Fibroblast of skin of right quadriceps (primary cell): Measurements from ENCODE around the gene UTP25.

ENCODE experiments used
- DNase-seq: peaks from one replicate; pipeline ENCODE4 v3.0.0-alpha.2; 2013

The UTP25 gene

DNA sequence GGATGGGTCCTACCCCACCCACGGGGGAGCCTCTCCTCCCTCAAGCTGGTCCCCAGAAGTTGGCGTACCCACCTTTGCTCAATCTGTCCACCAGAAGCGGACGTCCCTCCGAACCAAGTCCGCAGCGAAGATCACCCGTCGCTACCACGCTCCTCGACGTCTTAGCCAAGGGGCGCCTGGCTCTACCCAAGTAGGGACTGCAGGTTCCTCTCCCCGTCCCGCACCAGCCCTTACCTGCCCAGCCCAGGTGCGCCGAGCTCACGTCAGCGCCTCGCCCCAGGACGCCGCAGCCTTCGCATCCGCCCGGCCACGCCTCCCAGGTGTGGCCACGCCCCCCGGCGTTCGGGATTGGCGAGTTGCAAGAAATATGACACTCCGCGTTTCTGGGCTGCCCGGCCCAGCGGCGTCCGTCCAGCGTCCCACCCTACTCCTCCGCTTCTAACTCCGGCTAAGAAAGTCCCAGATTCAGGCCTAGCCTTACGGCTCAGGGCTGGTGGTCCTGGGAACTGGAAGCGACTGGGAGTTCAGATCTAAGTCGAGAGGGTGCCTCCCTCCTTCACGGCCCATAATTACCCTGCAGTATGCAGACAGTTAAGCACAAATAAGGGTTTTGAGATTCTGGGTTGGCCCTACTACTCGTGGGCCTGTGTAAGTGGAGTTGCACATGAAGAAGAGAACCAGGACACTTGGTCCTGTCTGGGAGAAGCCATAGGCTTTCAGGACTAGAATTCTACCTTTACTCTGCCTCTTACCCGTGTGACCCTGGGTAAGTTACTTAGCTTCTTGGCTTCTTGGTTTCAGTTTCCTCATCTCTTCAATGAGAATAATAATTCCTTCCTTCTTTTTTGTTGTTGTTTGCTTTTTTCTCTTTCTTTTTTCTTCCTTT lies 21.7 kb upstream of the UTP25 start, which contains the start of gene IRF6:
IRF6 (minus strand) TSS at position 268 of the 886 bp plus-strand sequence. CDS start 4,729 bp downstream, outside the sequence.
- peak; percentile 65 for DNase-seq

DNA sequence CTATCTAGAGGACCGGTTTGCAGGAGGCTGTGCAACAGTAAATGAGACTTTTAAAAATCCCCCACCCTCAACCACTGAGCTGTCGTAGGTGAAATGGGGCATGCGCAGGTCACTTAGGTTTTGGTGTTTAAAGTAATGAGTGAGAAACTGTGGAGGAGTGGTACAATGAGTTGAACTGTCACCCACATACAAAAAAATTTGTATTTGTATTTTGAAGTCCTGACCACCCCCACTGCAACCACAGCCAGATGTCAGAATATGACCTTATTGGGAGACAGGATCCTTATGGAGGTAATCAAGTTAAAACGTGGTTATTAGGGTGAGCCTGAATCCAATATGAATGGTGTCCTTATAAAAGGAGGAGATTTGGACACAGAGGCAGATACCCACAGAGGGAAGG lies 20.3 kb upstream of the UTP25 start:
- no peak for DNase-seq

DNA sequence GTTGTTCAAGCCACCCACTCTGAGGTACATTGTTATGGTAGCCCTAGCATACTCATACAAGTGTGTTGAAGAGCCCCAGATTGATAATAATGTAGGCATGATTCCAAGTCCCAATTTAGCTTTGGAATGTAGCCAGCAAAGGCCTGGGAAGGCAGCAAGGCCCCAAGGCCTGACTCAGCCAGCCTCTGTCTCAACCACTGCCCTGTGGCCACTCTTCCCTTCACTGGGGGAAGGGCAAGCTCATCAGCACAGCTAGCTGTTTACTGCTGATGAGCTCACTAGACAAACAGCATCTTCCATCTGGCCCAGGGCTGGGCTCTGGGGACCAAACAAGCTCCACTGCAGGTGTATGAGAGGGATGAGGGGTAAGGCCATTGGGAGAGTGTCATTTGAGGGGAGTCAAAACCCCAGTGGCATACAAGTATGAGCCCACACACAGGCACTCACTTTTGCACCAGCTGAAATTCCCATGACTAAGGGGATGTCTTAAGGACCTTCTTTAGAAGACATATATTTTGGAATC lies 19.7 kb upstream of the UTP25 start:
- peak; percentile 92 for DNase-seq

DNA sequence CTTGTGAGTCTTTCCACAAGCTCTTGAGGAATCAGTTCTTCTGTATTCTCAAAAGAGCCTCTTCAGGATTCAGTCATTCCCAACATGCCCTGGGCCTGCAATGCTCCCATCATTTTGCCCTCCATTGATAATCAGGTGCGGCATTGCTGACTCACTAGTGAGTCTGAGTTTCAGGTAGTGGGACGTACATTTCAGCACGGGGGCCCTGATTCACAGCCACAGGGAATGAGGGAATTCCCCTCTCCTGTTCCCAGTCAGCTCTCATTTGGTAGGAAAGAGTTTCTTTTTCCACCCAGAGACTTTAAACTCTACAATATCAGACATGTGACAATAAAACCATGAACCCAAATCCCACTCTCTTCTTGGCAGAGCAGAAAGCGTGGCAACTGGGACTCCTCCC lies 18.2 kb upstream of the UTP25 start:
- DNase-seq = no peak

DNA sequence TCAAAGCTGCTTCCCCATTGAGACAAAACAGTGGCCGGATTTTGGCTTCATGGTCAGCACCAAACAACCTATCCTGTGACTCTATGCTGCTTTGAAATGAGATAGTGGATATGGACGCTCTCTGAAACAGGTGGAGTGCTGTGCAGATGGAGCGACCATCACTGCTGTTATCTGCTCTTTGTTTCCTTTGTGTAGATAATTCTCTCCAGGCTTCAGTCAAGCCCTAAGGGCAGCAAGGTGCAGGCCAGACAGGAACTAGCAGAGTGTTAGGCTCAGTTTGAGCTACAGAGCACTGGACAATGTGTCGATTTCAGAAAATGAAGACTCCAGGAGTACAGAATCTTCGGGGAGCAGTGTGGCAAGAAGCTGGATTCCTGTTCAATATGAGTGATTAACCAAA lies 17.0 kb upstream of the UTP25 start:
- DNase-seq = no peak

DNA sequence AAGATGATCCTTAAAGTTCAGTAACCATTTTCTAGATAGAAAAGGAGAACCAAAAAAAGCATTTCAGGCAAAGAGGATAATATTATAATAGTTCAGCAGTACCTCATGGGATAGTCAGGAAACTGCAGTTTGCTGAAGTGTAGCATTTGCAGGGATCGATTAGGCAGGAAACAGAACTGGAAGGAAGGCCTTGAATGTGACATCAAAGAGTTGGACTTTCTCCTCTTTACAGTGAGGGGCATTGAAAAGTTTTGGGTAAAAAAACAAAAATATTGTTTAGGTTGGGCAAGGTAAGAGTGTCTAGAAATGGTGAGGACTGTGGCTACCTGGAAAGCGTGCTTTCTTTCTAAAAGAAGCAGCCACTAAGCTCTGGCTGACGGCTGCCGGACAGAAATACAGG lies 13.9 kb upstream of the UTP25 start:
- no peak for DNase-seq

DNA sequence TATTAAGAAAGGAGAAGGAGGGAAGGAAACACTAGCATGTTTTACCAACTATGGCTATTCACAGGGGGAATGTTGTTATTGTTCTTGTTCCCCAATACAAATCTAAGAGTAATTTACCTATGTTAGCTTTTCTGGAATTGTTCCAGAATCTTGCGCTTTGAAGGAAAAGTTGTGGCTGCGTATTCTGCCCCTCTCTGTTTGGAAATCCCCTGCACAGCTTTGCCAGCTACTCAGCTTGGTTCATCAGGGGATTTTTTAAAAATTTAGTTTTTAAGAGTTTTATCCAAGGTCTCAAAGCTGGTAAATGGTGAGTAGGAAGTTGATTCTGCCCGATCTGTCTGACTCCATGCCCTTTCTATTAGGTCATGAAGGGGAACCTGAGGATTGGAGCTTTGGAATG lies 12.3 kb upstream of the UTP25 start:
- no peak for DNase-seq

DNA sequence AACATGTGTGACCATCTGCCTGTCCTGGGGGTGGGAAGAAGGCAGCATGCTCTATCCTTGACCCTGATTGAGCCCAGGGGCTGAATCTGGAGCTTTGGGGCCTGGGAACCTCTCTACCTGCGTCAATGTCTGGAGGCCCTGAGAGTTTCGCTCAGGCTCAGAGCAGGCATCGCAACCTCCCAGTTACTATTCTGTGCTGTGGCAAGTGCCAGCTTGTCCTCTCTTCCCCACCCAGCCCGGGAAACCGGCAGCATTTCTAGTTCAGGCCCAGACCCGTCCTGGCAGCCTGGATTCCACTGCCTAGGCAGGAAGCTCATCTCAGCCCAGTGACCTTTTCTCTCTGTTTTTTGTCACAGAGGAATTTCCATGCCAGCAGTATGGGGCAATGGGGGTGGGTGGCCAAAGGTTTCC lies 11.8 kb upstream of the UTP25 start:
- no peak for DNase-seq

DNA sequence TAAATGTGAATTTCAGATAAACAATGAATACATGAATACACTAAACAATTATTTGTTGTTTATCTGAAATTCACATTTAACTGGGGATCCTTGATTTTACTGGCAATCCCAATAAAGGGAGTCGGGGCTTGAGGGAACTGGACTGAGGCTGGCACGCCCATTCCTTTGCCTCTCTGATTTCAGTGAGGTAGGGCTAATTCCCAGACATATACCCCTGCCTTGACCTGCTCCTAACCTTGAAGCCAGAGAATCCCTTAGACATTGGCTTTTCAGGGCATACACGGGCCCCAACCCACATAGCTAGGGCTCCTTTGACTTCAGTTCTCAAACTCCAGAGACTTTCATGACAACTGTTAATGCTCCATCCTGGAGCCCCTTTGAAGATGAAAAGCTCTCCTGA lies 10.8 kb upstream of the UTP25 start:
- DNase-seq = no peak

DNA sequence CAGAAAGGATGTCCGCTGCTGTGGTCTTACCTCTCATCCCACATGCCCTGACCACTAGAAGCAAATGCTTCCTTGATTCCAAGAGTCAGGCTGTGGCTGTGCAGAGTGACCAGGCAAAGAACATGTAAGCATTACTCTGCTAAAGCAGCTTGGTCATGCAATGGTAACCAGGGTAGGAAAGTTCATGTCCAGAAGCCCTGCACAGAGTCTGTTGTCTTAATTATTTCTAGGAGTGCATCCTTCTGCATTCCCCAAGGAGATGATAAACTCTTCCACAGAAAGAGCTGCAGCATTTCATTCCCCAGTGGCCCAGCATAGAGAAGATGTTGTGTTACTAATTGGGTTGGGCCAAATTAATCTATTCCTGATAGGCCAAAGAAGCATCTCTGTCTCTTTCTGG lies 10.1 kb upstream of the UTP25 start:
- DNase-seq = no peak

DNA sequence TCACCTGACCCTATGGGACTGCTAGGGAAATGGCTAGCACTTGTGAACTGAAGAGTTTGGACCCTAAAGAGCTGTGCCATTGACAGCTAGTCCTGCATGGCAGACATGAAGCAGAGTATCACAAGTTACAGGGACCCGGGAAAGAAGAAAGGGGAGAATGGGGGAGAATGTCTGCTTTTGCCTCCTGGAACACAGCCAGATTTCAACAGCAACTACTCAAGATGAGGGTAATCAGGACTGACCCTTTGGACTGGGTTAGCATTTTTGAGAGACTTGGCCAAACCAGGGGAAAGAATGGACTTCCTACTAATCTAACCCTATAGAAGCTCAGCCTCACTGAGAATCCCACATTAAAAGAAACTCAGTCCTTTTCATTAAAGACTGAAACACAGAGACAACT lies 8.7 kb upstream of the UTP25 start:
- DNase-seq = no peak

DNA sequence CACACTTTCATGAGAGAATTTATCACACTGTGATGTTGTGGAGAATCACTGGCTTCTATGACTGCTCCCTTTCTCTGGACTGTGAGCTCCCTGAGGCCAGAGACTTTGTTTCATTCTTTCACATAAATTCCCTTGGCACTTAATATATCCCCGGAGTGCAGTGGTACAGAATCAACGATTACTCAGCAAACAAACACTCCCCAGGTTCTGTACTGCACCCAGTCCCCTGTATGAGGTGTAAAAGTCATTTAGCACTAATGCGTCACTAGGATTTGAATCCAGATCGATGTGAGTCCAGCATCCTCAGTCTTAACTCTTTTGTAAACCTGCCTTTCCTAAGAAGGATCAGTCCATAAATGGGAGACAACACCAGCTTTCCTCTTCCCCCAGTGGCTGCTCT lies 6.8 kb upstream of the UTP25 start:
- no peak for DNase-seq

DNA sequence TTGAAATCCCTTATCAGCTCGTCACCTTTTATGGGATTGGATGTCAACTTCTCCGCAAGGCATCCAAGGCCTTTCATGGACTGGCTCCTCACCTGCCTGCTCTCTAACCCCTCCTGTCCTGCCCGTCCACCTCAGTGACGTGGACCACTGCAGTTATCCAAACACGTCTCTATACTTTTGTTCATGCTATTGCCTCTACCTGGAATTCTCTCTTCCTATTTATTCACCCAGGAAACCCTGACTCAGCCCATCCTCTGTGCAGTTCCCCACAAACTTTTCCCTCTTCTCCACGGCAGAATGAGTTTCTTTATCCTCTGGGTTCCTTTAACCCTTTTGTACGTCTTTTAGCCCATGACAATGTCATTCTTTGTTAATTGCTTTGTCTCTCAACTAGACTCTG lies 5.1 kb upstream of the UTP25 start:
- no peak for DNase-seq

DNA sequence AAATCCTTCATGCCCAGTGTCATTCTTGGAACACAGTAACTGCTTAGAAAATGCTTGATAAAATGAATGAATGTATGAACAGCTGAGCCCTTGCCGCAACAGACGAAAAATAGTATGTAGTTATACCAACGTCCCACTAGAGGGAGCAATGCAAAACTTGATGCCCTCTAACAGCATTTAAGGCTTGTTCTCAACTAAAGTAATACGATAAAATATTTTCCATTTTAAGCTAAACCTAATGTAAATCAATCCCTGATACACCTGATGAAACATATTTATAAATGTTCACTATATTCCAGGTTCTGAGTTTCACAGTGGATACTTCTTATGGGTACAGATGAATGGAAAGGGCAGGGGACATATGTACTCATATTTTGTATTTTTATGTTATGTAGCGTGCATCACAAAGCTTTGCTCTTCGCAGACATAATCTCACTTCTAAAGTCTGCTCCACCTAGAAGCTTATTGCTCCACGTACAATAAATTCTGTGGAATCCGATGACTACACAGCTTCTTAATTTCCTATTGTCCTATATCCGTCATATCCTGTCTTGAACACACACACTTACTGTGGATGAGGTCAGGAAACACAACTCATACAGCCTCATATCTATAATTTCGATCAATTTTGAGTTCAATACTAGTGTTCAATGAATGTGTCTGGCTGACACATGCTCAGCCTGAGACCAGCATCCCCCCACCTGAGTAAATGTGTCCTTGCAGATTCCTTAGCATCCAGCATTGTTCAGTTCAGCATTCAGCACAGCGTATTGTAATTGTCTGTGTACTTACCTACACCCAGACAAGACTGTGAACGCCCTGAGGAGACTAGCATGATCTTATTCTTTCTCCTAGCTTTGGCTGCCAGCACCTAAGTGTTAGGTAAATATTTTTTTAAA lies 4.4 kb upstream of the UTP25 start:
- DNase-seq = peak; percentile 84

DNA sequence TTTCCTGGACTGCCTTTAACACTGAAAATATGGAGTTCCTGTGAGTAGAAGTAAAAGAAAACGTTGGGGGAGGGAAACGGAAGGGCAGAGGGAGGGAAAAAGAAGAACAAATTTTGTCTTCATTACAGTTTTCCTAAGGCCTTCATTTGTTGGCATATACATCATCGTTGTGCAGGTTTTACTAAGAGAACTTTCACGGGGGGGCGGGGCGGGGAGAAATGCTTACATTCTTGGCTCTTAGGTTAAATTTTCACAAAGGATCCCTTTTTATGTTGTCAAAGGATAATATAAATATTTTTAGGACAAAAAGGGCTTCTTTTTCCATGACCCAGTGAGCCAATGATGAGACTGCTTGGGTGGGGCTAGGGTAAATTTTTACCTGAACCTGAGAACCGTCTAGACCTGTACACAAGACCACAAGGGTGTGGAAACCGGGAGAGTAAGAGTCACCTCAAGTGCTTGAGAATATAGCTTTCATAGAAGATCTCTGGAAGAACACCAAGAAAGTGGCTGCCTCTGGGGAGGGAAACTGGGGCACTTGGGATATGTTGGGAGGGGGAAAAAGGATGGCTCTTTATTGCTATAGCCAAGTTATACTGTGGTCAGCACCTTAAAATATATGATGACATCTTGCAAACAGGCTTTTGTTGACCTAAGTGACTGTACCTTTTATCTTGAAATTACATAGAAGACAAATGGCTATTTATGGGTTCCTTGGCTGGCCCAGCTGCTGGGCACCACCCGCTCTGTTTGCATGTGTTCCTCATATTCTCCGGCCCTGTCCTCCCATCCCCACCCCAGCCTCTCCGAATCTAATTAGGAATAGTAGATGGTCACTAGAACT lies 2.0 kb upstream of the UTP25 start:
- DNase-seq = no peak

DNA sequence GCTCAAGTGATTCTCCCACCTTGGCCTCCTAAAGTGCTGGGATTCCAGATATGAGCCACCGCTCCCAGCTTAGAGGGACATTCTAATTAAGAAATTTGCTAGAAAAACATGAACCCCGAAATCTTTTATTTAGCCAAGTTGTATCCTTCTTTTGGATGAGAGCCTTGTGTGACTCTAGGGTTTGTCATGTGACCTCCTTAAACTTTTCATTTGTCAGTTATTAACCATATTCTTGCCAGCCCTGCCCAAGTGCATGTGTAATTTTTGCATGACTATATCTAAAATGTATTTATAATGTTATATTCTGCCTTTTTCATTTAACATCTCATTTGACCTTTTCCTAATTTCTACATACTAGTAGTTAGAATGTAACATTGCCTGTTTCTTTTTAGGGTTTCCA lies 1.9 kb downstream of the UTP25 start:
- no peak for DNase-seq

DNA sequence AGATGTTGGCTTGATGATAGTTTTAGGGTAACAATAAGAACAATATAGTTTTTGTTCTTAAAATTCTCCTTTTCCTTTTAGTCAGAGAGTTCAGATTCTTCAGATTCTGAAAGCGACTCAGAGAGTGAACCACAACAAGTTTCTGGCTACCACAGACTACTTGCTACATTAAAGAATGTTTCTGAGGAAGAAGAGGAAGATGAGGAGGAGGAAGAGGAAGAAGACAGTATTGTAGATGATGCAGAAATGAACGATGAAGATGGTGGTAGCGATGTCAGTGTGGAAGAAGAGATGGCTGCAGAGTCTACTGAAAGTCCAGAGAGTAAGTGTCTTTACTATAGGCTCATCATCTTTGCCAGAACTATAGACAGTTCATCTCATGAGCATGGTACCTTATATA lies 3.0 kb downstream of the UTP25 start:
- no peak for DNase-seq

DNA sequence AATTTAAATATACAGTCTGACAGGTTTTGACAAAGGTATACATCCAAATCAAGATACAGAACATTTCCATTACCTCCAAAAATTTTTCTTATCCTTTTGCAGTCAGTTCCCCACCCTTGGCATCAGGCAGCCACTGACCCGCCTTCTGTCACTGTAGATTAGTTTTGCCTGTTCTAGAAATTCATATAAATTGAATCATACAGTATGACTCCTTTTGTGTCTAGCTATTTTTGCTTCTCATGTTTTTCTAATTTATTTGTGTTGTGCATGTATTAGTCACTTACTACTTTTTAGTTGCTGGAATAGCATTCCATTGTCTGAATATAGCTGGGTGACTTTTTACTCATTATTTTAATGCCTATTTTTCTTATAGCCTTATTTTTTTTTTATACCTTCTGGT lies 3.8 kb downstream of the UTP25 start:
- DNase-seq = peak; percentile 78

DNA sequence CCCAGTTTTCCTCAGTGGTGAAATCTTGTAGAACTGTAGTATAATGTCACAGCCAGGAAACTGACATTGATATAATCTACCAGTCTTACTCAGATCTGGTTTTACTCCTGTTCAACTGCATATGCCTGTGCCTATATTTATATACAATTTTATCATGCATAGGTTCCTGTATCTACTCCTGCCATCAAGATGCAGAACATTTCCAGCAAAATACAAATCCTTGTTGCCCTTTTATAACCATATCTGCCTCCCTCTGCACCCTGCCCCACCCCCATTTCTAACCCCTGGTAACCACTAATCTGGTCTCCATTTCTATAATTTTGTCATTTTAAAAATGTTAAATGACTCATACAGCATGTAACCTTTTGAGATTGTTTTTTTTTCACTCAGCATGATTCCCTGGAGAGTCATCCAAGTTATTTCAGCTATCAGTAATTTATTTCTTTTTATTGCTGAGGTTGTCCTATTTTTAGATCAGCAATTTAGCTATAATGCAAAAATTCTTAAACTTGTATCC lies 8.1 kb downstream of the UTP25 start:
- DNase-seq = peak; percentile 88

DNA sequence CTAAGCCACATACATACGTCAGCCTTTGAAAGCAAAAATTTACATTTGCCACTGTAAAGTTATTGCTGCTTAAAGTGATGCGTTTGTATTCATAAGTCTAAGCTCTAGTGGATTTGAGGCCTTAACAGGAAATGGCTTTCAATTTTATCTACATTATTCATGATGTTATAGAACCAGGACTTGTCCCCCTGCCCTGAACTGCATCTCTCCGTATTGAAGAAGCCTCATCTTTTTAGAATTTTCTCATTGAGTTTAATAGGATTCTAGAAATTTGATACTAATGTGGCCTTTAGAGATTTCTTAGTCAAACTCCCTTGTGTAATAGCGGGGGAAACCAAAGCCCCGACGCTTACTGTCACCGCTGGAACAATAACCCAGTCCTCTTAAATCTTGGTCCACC lies 9.9 kb downstream of the UTP25 start:
- no peak for DNase-seq

DNA sequence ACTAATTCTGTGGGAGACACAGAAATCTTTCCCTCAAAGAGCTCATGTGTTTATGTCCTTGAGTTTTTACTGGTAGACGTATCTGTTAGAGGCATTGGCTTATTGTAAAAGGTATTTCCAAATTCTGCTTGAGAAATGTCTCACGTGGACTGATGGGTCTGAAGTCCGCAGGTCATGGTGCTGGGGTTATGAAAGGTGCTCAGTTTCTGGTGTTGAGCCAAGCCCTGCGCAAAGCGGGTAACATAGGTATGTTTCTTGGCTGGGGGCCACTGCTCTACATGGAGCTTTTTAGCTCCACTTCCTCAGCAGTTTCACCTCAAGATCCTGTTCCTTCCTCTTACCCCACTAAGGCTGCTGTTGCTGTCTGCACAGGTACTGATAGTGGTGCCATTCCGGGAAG lies 10.8 kb downstream of the UTP25 start:
- no peak for DNase-seq

DNA sequence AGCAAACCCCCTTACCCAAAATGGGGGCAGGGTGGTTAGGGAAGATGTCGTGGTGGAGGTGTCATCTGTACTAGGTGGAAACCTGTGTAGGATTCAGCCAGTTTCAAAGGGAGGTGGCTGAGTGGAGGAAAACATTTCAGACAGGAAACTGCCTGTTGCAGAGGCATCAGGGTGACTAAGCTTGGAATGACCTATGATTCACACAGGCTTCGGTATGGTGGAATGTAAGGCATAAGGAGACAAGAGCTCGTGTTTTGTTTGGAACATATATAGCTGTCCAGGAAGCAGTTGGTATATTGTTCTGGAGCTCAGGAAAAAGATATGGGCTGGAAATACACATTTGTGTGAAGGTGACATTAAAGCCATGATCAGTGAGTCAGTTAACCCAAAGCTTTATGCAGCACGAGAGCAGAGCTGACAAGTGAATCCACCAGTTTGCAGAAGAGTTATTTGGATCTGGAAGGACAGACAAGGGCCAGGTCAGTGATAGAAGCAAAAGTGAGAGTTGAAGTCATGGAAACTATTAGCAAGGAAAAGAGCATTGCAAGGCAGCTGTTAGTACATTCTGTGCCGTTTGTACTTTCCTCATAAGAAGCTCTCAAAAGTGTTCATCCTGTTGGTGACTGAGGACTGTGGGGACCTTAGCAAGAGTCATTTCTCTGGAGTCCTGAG lies 12.2 kb downstream of the UTP25 start:
- DNase-seq = peak; percentile 96
